ENCODE measurements around the gene MYH3. TPM values are rescaled to one million over a fixed set of nuclear protein-coding genes. Genes with fewer than 3 reads are reported as not detected.

Gene MYH3
- total RNA-seq: 1.2 and 1.5 TPM in 2 replicates

GRCh38 chr17:10657148-10657547 lies at the start of gene MYH3:
TSS of gene MYH3 (minus strand) at chr17:10657309. CDS start at chr17:10655064, 2,245 bp downstream.

GRCh38 chr17:10697092-10698081 lies 40.3 kb upstream of the MYH3 start, which contains the start of the genes ADPRM and SCO1:
TSS of gene ADPRM (plus strand) at chr17:10697594. CDS start at chr17:10704927, 7,333 bp downstream.
TSS of gene SCO1 (minus strand) at chr17:10697533. CDS start at chr17:10697507, 26 bp downstream.

Other genes starting within 250 kb of the MYH3 start
- gene MYH8, start 235.4 kb downstream of the MYH3 start, total RNA-seq: under 0.01 and 0.09 TPM in 2 replicates
- under 0.01 TPM in 1 of 2 replicates, not detected in the other for gene MYH4, start 187.8 kb downstream of the MYH3 start, total RNA-seq
- under 0.01 and 0.09 TPM in 2 replicates for gene MYH1, start 138.8 kb downstream of the MYH3 start, total RNA-seq
- gene MYH2, start 107.7 kb downstream of the MYH3 start, total RNA-seq: under 0.01 and 0.97 TPM in 2 replicates
- 25.2 and 35.3 TPM in 2 replicates for gene SCO1, start 40.2 kb upstream of the MYH3 start, total RNA-seq
- gene ADPRM, start 40.3 kb upstream of the MYH3 start, total RNA-seq: 10.8 and 19.0 TPM in 2 replicates
- gene TMEM220, start 72.7 kb upstream of the MYH3 start, total RNA-seq: 0.69 and 1.2 TPM in 2 replicates
- not detected in 2 replicates for gene TMEM238L, start 146.8 kb upstream of the MYH3 start, total RNA-seq
- not detected in 2 replicates for gene PIRT, start 180.8 kb upstream of the MYH3 start, total RNA-seq